Measurements from ENCODE around the gene RPRD1A. TPM values are rescaled to one million over a fixed set of nuclear protein-coding genes. Genes with fewer than 3 reads are reported as not detected.

RPRD1A gene
- total and polyA plus RNA-seq, 4 donors, result 11.8 to 29.5 (median 16.6) TPM

DNA sequence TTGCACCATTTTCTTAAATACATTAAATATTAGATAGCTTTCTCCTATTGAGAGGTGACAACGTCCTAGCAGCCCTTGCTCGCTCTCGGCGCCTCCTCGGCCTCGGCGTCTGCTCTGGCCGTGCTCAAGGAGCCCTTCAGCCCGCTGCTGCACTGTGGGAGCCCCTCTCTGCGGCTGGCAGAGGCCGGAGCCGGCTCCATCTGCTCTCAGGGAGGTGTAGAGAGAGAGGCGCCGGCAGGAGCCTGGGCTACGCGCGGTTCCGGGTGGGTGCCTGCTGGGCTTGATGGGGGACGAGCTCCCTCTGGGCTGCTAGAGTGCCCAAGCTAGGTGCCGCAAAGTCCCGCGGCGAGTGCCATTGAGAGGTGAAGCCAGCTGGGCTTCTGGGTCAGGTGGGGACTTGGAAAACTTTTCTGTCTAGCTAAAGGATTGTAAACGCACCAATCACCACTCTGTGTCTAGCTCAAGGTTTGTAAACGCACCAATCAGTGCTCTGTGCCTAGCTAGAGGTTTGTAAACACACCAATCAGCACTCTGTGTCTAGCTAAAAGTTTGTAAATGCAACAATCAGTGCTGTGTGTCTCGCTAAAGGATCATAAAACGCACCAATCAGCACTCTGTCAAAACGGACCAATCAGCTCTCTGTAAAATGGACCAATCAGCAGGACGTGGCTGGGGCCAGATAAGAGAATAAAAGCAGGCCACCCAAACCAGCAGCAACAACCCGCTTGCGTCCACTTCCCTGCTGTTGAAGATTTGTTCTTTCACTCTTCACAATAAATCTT is 3.1 kb downstream of the RPRD1A start:
- no peak overlapping the region for H3K4me3 ChIP-seq (ENCODE audit: low read depth in 1 of 3, low read length in 3 of 3)

DNA sequence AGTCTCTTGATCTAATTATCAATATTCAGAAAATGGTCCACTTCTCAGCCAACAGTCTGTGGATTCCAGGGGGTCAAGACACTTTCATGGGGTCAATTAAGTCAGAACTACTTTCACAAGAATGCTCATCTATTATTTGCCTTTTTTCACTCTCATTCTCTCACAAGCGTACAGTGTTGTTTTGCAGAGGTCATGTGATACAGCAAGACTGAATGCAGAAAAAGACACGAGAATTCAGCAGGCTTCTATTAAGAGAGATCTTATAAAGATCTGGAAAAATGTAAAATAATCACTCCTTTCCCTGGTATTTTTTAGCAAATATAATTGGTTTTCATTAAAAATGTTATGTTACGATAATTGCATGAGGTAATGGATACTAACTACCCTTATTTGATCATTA is 8.7 kb downstream of the RPRD1A start:
- Histone ChIP-seq H3K4me3 (ENCODE audit: low read depth in 1 of 3, low read length in 3 of 3) (no peak overlapping the region), H3K27ac (ENCODE audit: low read depth in 1 of 2, low read length in 2 of 2) (no peak overlapping the region), H3K9ac (ENCODE audit: low read depth in 1 of 2, low read length in 2 of 2) (no peak overlapping the region), H3K9me3 (ENCODE audit: control insufficient read depth in 4 of 4, low read length in 3 of 4) (no peaks in the 10 kb centered on the region), H3K27me3 (ENCODE audit: control insufficient read depth in 4 of 4, insufficient read depth in 4 of 4, low read length in 3 of 4) (no peaks in the 10 kb centered on the region), H3K4me1 (ENCODE audit: control insufficient read depth in 4 of 4, insufficient read depth in 4 of 4, low read length in 3 of 4) (peaks cover 0 to 3% (median 1%) of the 10 kb centered on the region in 4 donors), H3K36me3 (ENCODE audit: control insufficient read depth in 4 of 4, insufficient read depth in 3 of 4, low read depth in 1 of 4, low read length in 3 of 4) (no peaks in the 10 kb centered on the region)
- DNase-seq (ENCODE audit: low spot score), result no peak
- TF ChIP-seq FOXA2 (IDR thresholded peaks at IDR 0.05) (no peak), FOXA1 (IDR thresholded peaks at IDR 0.05) (no peak), GABPA (IDR thresholded peaks at IDR 0.05 in 1 of 2, conservative IDR thresholded peaks at IDR 0.05 in 1 of 2) (no peak), RXRA (IDR thresholded peaks at IDR 0.05) (no peak), HNF4A (conservative IDR thresholded peaks at IDR 0.05) (no peak), YY1 (IDR thresholded peaks at IDR 0.05) (no peak), JUND (IDR thresholded peaks at IDR 0.05) (no peak), NR2F2 (IDR thresholded peaks at IDR 0.05) (no peak)
- TF ChIP-seq, protein P1, sequence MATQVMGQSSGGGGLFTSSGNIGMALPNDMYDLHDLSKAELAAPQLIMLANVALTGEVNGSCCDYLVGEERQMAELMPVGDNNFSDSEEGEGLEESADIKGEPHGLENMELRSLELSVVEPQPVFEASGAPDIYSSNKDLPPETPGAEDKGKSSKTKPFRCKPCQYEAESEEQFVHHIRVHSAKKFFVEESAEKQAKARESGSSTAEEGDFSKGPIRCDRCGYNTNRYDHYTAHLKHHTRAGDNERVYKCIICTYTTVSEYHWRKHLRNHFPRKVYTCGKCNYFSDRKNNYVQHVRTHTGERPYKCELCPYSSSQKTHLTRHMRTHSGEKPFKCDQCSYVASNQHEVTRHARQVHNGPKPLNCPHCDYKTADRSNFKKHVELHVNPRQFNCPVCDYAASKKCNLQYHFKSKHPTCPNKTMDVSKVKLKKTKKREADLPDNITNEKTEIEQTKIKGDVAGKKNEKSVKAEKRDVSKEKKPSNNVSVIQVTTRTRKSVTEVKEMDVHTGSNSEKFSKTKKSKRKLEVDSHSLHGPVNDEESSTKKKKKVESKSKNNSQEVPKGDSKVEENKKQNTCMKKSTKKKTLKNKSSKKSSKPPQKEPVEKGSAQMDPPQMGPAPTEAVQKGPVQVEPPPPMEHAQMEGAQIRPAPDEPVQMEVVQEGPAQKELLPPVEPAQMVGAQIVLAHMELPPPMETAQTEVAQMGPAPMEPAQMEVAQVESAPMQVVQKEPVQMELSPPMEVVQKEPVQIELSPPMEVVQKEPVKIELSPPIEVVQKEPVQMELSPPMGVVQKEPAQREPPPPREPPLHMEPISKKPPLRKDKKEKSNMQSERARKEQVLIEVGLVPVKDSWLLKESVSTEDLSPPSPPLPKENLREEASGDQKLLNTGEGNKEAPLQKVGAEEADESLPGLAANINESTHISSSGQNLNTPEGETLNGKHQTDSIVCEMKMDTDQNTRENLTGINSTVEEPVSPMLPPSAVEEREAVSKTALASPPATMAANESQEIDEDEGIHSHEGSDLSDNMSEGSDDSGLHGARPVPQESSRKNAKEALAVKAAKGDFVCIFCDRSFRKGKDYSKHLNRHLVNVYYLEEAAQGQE (IDR thresholded peaks at IDR 0.05), result no peak
- TF ChIP-seq, protein P2, sequence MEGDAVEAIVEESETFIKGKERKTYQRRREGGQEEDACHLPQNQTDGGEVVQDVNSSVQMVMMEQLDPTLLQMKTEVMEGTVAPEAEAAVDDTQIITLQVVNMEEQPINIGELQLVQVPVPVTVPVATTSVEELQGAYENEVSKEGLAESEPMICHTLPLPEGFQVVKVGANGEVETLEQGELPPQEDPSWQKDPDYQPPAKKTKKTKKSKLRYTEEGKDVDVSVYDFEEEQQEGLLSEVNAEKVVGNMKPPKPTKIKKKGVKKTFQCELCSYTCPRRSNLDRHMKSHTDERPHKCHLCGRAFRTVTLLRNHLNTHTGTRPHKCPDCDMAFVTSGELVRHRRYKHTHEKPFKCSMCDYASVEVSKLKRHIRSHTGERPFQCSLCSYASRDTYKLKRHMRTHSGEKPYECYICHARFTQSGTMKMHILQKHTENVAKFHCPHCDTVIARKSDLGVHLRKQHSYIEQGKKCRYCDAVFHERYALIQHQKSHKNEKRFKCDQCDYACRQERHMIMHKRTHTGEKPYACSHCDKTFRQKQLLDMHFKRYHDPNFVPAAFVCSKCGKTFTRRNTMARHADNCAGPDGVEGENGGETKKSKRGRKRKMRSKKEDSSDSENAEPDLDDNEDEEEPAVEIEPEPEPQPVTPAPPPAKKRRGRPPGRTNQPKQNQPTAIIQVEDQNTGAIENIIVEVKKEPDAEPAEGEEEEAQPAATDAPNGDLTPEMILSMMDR (IDR thresholded peaks at IDR 0.05; ENCODE audit: low read depth, low read length, missing input control), result no peak
- TF ChIP-seq, protein P3, sequence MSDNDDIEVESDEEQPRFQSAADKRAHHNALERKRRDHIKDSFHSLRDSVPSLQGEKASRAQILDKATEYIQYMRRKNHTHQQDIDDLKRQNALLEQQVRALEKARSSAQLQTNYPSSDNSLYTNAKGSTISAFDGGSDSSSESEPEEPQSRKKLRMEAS (IDR thresholded peaks at IDR 0.05), result no peak
- TF ChIP-seq, protein P4, sequence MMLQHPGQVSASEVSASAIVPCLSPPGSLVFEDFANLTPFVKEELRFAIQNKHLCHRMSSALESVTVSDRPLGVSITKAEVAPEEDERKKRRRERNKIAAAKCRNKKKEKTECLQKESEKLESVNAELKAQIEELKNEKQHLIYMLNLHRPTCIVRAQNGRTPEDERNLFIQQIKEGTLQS (IDR thresholded peaks at IDR 0.05), result no peak
- WGBS, result 94% methylated on average over 3 of the region's 3 CpGs

More for the DNA sequence above, 3.1 kb downstream of the RPRD1A start:
- WGBS, result 96% methylated on average over 31 of the region's 31 CpGs
- no peaks in the 10 kb centered on the region for H3K9me3 ChIP-seq (ENCODE audit: control insufficient read depth in 4 of 4, low read length in 3 of 4)
- no peak overlapping the region for H3K9ac ChIP-seq (ENCODE audit: low read depth in 1 of 2, low read length in 2 of 2)
- no peak for TF ChIP-seq YY1 (IDR thresholded peaks at IDR 0.05)
- no peak for TF ChIP-seq SP1 (IDR thresholded peaks at IDR 0.05)
- peaks cover 0 to 11% (median 4%) of the 10 kb centered on the region in 4 donors for H3K4me1 ChIP-seq (ENCODE audit: control insufficient read depth in 4 of 4, insufficient read depth in 4 of 4, low read length in 3 of 4)
- no peaks in the 10 kb centered on the region for H3K36me3 ChIP-seq (ENCODE audit: control insufficient read depth in 4 of 4, insufficient read depth in 3 of 4, low read depth in 1 of 4, low read length in 3 of 4)
- H3K27me3 ChIP-seq (ENCODE audit: control insufficient read depth in 4 of 4, insufficient read depth in 4 of 4, low read length in 3 of 4), result no peaks in the 10 kb centered on the region
- H3K27ac ChIP-seq (ENCODE audit: low read depth in 1 of 2, low read length in 2 of 2), result no peak overlapping the region
- DNase-seq (ENCODE audit: low spot score), result no peak

Measured in liver (tissue), 9 donors.